Trophoblast cell (in vitro differentiated cells and primary cell): ENCODE measurements around the gene PHOSPHO1.
A peak's percentile ranks its signal among the peaks of the same experiment; 100 is the strongest.

Experiments
- DNase-seq, 2 donors: peaks; one replicate each; pipeline ENCODE4 v3.0.0-alpha.2; 2016
- H2AFZ ChIP-seq: 2 replicates; pipeline ENCODE4 v1.6.1; 2013; ENCODE audit warnings: low read length, moderate library complexity, mild to moderate bottlenecking; ENCODE audit not compliant: insufficient read depth, poor library complexity
- H2AK5ac ChIP-seq: 2 replicates; pipeline ENCODE4 v1.6.1; 2013; ENCODE audit warnings: mild to moderate bottlenecking, low read length
- H2BK120ac ChIP-seq: 2 replicates; pipeline ENCODE4 v1.6.1; 2013; ENCODE audit warnings: low read length, mild to moderate bottlenecking, moderate library complexity; ENCODE audit not compliant: insufficient read depth, poor library complexity
- H2BK12ac ChIP-seq: 2 replicates; pipeline ENCODE4 v1.6.1; 2013; ENCODE audit warnings: mild to moderate bottlenecking, low read length, moderate library complexity
- H2BK5ac ChIP-seq: 2 replicates; pipeline ENCODE4 v1.6.1; 2013; ENCODE audit warnings: low read length, low read depth, moderate library complexity, mild to moderate bottlenecking; ENCODE audit not compliant: poor library complexity
- H3K14ac ChIP-seq: 2 replicates; pipeline ENCODE4 v1.6.1; 2013; ENCODE audit warnings: mild to moderate bottlenecking, low read length
- H3K18ac ChIP-seq: 2 replicates; pipeline ENCODE4 v1.6.1; 2013; ENCODE audit warnings: mild to moderate bottlenecking, low read length
- H3K23ac ChIP-seq: 2 replicates; pipeline ENCODE4 v1.6.1; 2013; ENCODE audit warnings: low read length
- H3K27ac ChIP-seq: 2 replicates; pipeline ENCODE4 v1.5.1; 2013; ENCODE audit warnings: low read depth, mild to moderate bottlenecking, inconsistent platforms, low read length, moderate library complexity
- H3K27me3 ChIP-seq: 2 replicates; pipeline ENCODE4 v1.6.1; 2013; ENCODE audit warnings: inconsistent platforms, mild to moderate bottlenecking, low read length, moderate library complexity; ENCODE audit not compliant: insufficient read depth
- H3K36me3 ChIP-seq, 2 experiments: 1 replicate in 1 of 2; 2 replicates in 1 of 2; pipeline ENCODE4 v1.6.1; 2013; ENCODE audit warnings: low read length in 2 of 2, mild to moderate bottlenecking in 2 of 2, moderate library complexity in 1 of 2; ENCODE audit not compliant: insufficient read depth in 2 of 2, control insufficient read depth in 1 of 2
- H3K4ac ChIP-seq: 2 replicates; pipeline ENCODE4 v1.6.1; 2013; ENCODE audit warnings: low read depth, mild to moderate bottlenecking, low read length, moderate library complexity
- H3K4me1 ChIP-seq, 2 experiments: 1 replicate in 1 of 2; 2 replicates in 1 of 2; pipeline ENCODE4 v1.6.1; 2013; ENCODE audit warnings: low read length in 2 of 2, mild to moderate bottlenecking in 2 of 2, moderate library complexity in 1 of 2; ENCODE audit not compliant: insufficient read depth in 2 of 2, control insufficient read depth in 1 of 2
- H3K4me2 ChIP-seq: 2 replicates; pipeline ENCODE4 v1.6.1; 2013; ENCODE audit warnings: inconsistent platforms, mild to moderate bottlenecking, low read length, moderate library complexity
- H3K4me3 ChIP-seq: 2 replicates; pipeline ENCODE4 v1.5.1; 2013; ENCODE audit warnings: mild to moderate bottlenecking, low read depth, low read length, inconsistent platforms
- H3K79me1 ChIP-seq: one replicate; pipeline ENCODE4 v1.6.1; 2013; ENCODE audit warnings: low read length
- H3K79me2 ChIP-seq: 2 replicates; pipeline ENCODE4 v1.6.1; 2013; ENCODE audit warnings: low read length, mild to moderate bottlenecking; ENCODE audit not compliant: control insufficient read depth, insufficient read depth, poor library complexity
- H3K9ac ChIP-seq: 2 replicates; pipeline ENCODE4 v1.6.1; 2013; ENCODE audit warnings: mild to moderate bottlenecking, low read length
- H3K9me3 ChIP-seq: 2 replicates; pipeline ENCODE4 v1.6.1; 2013; ENCODE audit warnings: low read depth, mild to moderate bottlenecking, control low read depth, inconsistent platforms, low read length; ENCODE audit not compliant: insufficient read depth
- H4K12ac ChIP-seq: 2 replicates; pipeline ENCODE4 v1.6.1; 2013; ENCODE audit warnings: low read depth, mild to moderate bottlenecking, low read length, moderate library complexity
- H4K8ac ChIP-seq: 2 replicates; pipeline ENCODE4 v1.6.1; 2013; ENCODE audit warnings: low read depth, mild to moderate bottlenecking, low read length, moderate library complexity
- H4K91ac ChIP-seq: one replicate; pipeline ENCODE4 v1.6.1; 2013; ENCODE audit warnings: low read depth, mild to moderate bottlenecking, low read length, moderate library complexity
- WGBS: extraction: QIAGEN DNeasy Blood & Tissue Kit; methylation state at CpG from one replicate; pipeline ENCODE4 v1.1.7; 2013; ENCODE audit warnings: missing lambda C conversion rate; ENCODE audit not compliant: insufficient read length, insufficient coverage; ENCODE audit errors: extremely low coverage; 5-methylcytosine and 5-hydroxymethylcytosine counted together

The PHOSPHO1 gene

DNA sequence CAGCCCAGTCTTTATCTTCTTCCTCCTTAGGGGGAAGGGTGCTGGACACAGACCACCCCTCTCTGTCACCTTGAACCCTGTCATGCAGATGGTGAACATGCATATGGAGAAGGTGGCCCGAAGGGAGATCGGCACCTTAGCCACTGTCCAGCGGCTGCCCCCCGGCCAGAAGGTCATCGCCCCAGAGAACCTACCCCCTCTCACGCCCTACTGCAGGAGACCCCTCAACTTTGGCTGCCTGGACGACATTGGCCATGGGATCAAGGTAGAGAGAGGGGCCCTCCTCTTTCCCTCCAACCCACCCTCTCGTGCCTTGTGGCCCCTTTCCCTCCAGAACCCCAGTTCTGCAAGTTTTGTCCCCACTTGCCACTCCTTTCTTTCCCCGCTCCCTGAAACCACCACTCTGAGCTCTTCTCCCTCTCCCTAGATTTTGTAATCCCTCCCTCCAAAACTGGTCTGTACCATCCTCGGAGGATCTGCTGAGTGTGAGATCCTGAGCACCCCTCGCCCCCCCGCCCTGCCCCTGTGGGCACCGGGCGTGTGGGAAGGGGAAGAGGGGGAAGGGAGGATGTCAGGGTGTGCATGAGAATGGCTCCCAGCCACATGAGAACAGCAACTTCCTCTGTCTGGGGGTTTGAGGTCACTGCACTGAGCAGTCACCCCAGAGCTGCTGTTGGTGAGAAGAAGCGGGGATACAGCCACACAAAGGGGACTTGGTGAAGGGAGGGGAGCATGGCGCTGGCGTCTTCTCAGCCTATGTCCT, 12.8 kb downstream of the PHOSPHO1 start:
- Histone ChIP-seq H4K91ac (no peak overlapping the region), H2BK5ac (no peak overlapping the region), H3K27ac (no peak overlapping the region), H4K8ac (no peak overlapping the region), H3K4me1 (no peaks in the 10 kb centered on the region), H3K18ac (no peak overlapping the region), H3K36me3 (no peaks in the 10 kb centered on the region), H3K14ac (no peak overlapping the region), H2BK12ac (no peak overlapping the region), H3K4me3 (no peak overlapping the region), H3K9ac (no peak overlapping the region), H2AK5ac (no peak overlapping the region), H3K4ac (no peak overlapping the region), H2BK120ac (no peak overlapping the region), H2AFZ (no peak overlapping the region), H3K79me1 (no peaks in the 10 kb centered on the region), H3K23ac (no peak overlapping the region), H4K12ac (no peak overlapping the region), H3K27me3 (peaks cover 3% of the 10 kb centered on the region), H3K4me2 (no peak overlapping the region), H3K9me3 (no peaks in the 10 kb centered on the region), H3K79me2 (no peaks in the 10 kb centered on the region)
- peak in 1 of 2 donors; percentile 12 for DNase-seq
- WGBS, result no CpG with 5 or more reads among the region's 17 CpGs

DNA sequence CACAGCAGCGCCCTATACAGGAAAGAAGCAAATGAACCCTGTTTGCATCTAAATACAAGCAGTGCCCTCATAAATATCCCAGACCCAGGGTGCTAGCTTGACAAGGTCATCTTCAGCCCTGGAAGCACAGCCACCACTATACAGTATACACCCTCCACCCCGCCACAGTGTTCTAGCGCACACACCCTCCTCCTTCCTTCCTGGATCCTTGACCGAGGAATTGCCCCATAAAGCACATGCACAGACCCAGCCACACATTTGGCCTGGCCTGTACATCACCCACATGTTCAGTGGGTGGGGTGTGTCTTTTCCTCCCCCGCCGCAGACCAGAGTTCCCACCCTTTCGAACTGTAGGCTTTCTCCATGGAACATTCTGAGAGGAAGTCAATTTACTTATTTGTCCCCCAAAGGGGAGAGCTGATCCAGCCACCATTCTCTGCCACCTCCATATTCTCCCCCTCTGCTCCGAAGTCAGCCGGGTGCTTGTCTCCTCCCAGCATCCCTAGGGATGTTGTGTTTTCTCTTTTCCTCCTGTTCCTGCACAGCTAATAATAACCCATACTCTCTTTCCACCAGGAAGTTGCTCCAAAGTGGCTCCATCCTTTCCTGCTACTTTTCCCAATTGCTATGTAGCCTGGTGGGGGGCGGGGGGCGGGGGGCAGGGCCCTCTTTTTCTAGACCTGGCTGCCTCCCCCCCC, 13.5 kb downstream of the PHOSPHO1 start:
- H3K79me2 ChIP-seq, result no peaks in the 10 kb centered on the region
- no peaks in the 10 kb centered on the region for H3K4me1 ChIP-seq
- H2BK12ac ChIP-seq, result no peak overlapping the region
- H3K14ac ChIP-seq, result no peak overlapping the region
- H3K4me2 ChIP-seq, result no peak overlapping the region
- H3K27me3 ChIP-seq, result no peaks in the 10 kb centered on the region
- H4K8ac ChIP-seq, result no peak overlapping the region
- H2AK5ac ChIP-seq, result no peak overlapping the region
- whole genome bisulfite sequencing, result no CpG with 5 or more reads among the region's 11 CpGs
- no peak overlapping the region for H4K12ac ChIP-seq
- H3K79me1 ChIP-seq, result no peaks in the 10 kb centered on the region
- no peaks in the 10 kb centered on the region for H3K36me3 ChIP-seq
- no peak overlapping the region for H2BK5ac ChIP-seq
- no peak overlapping the region for H3K9ac ChIP-seq
- DNase-seq, result peak in 1 of 2 donors; percentile 2
- H2AFZ ChIP-seq, result no peak overlapping the region
- H3K27ac ChIP-seq, result no peak overlapping the region
- no peak overlapping the region for H3K18ac ChIP-seq
- no peaks in the 10 kb centered on the region for H3K9me3 ChIP-seq
- no peak overlapping the region for H4K91ac ChIP-seq
- H2BK120ac ChIP-seq, result no peak overlapping the region
- no peak overlapping the region for H3K4ac ChIP-seq
- no peak overlapping the region for H3K23ac ChIP-seq
- H3K4me3 ChIP-seq, result no peak overlapping the region

DNA sequence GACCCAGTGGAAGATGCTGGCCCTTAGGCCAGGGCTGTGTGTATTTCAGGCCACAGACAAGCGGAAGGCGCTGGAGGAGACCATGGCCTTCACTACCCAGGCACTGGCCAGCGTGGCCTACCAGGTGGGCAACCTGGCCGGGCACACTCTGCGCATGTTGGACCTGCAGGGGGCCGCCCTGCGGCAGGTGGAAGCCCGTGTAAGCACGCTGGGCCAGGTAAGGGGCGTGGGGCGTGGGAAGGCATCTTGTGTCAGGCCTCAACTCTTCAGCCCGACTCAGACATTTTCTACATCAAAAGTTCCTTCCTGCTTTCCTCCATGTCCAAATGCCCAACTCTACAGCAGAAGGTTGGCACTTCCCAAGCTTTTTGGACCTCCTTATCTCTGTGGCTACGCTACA, 14.1 kb downstream of the PHOSPHO1 start:
- Histone ChIP-seq H3K9ac (no peak overlapping the region), H4K91ac (no peak overlapping the region), H4K8ac (no peak overlapping the region), H3K36me3 (no peaks in the 10 kb centered on the region), H3K4ac (no peak overlapping the region), H3K79me1 (no peaks in the 10 kb centered on the region), H2AK5ac (no peak overlapping the region), H3K4me2 (no peak overlapping the region), H4K12ac (no peak overlapping the region), H2BK120ac (no peak overlapping the region), H3K79me2 (no peaks in the 10 kb centered on the region), H2BK12ac (no peak overlapping the region), H3K4me3 (no peak overlapping the region), H3K14ac (no peak overlapping the region), H2BK5ac (no peak overlapping the region), H2AFZ (no peak overlapping the region), H3K23ac (no peak overlapping the region), H3K4me1 (no peaks in the 10 kb centered on the region), H3K18ac (no peak overlapping the region), H3K27ac (no peak overlapping the region), H3K9me3 (no peaks in the 10 kb centered on the region), H3K27me3 (no peaks in the 10 kb centered on the region)
- no peak for DNase-seq
- WGBS, result no CpG with 5 or more reads among the region's 13 CpGs

DNA sequence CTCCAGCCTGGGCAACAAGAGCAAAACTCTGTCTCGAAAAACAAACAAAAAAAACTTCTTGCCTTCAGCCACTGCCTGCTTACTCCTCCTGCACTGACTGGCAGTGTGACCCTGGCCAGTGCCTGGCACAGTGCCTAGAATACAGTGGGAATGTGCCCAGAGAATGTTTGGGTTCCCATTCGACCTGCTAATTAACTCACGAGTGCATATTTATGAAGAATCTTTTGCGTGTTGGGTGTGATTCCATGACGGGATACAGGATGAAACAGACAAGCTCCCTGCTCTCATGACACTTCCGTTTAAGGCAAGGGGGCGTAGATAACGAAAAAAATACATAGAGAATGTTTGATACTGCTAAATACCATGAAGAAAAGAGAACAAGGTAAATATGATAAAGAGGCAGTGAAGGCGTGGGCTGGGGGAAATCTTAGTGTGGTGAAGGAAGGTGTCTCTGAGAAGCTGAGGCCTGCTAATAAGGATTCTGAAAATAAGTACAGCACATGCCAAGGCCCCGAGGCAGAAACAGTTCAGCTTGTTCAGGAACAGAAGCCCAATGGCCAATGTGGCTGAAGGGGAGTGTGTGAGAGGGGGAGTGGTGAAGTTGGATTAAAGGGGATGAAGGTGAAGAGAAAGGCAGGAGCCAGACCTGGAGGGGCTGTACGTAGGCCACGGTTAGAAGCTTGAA, 15.8 kb downstream of the PHOSPHO1 start:
- Histone ChIP-seq H3K14ac (no peak overlapping the region), H3K18ac (no peak overlapping the region), H2BK12ac (no peak overlapping the region), H3K4me3 (no peak overlapping the region), H2BK5ac (no peak overlapping the region), H3K36me3 (no peaks in the 10 kb centered on the region), H3K23ac (no peak overlapping the region), H3K4me1 (peaks cover 2 to 5% of the 10 kb centered on the region in 2 experiments), H2AK5ac (no peak overlapping the region), H3K27ac (no peak overlapping the region), H2AFZ (no peak overlapping the region), H3K4ac (no peak overlapping the region), H3K79me2 (no peaks in the 10 kb centered on the region), H3K9ac (no peak overlapping the region), H3K79me1 (no peaks in the 10 kb centered on the region), H4K8ac (no peak overlapping the region), H2BK120ac (no peak overlapping the region), H3K4me2 (no peak overlapping the region), H4K91ac (no peak overlapping the region), H4K12ac (no peak overlapping the region), H3K27me3 (no peaks in the 10 kb centered on the region), H3K9me3 (no peaks in the 10 kb centered on the region)
- WGBS, result no CpG with 5 or more reads among the region's 12 CpGs
- no peak for DNase-seq
